MCF 10A (cell line): Measurements from ENCODE around the gene B3GNT7. TPM values are rescaled to one million over a fixed set of nuclear protein-coding genes. Genes with fewer than 3 reads are reported as not detected.

Experiments
- BruUV-seq: library from RNA; stranded (reverse); fragments of 400-500 nt; replicated peaks from 2 replicates; lab custom pipeline; 2021; lab: Mats Ljungman, UMichigan
- CTCF ChIA-PET: fragments of 300-600 bp; sonication (Branson Sonifier 250); formaldehyde crosslinking; extraction: SDS; loops from one replicate; lab custom pipeline; 2021; ENCODE audit warnings: antibody characterized with exemption, inconsistent platforms; lab: Yijun Ruan, JAX
- POLR2A ChIA-PET: fragments of 300-600, 350-650 bp; sonication (Branson Sonifier 250); formaldehyde crosslinking; extraction: SDS; loops from one replicate; lab custom pipeline; 2020; ENCODE audit warnings: antibody characterized with exemption, inconsistent platforms; lab: Yijun Ruan, JAX
- DNase-seq: peaks from one replicate; pipeline ENCODE4 v3.0.0-alpha.2; 2018; ENCODE audit not compliant: unreplicated experiment
- H3K27ac Mint-ChIP-seq: one replicate; pipeline ENCODE4 v1.8.0; 2022; ENCODE audit warnings: mild to moderate bottlenecking, low read depth, mixed read lengths; ENCODE audit not compliant: unreplicated experiment
- H3K27me3 Mint-ChIP-seq: one replicate; pipeline ENCODE4 v1.8.0; 2022; ENCODE audit warnings: mixed read lengths; ENCODE audit not compliant: insufficient read depth, unreplicated experiment
- H3K36me3 Mint-ChIP-seq: one replicate; pipeline ENCODE4 v1.8.0; 2022; ENCODE audit warnings: mild to moderate bottlenecking, moderate library complexity, mixed read lengths; ENCODE audit not compliant: insufficient read depth, unreplicated experiment
- H3K4me1 Mint-ChIP-seq: one replicate; pipeline ENCODE4 v1.8.0; 2022; ENCODE audit warnings: mixed read lengths; ENCODE audit not compliant: insufficient read depth, unreplicated experiment
- H3K4me3 Mint-ChIP-seq: one replicate; pipeline ENCODE4 v1.8.0; 2022; ENCODE audit warnings: mild to moderate bottlenecking, moderate library complexity, mixed read lengths; ENCODE audit not compliant: unreplicated experiment
- H3K9me3 Mint-ChIP-seq: one replicate; pipeline ENCODE4 v1.8.0; 2022; ENCODE audit warnings: mixed read lengths; ENCODE audit not compliant: unreplicated experiment
- CTCF ChIP-seq: fragments of 200-600 bp; IDR thresholded peaks from one replicate; pipeline ENCODE4 v1.8.0; 2022; ENCODE audit warnings: antibody characterized with exemption, mild to moderate bottlenecking; ENCODE audit not compliant: unreplicated experiment
- intact Hi-C: fragments of 100-400 bp; cut with micrococcal nuclease; formaldehyde crosslinking; loops from 2 replicates; pipeline ENCODE4 v1.14.1; 2022
- total RNA-seq: library from RNA; stranded (reverse); gene quantifications from 2 replicates; pipeline ENCODE4 v1.2.3, GENCODE V29; 2022

The B3GNT7 gene
- total RNA-seq, 1 experiment from 2014 or later: not detected

GRCh38 chr2:231378026-231378722, 17.3 kb upstream of the B3GNT7 start:
- Mint-ChIP-seq H3K27ac (peak overlapping the region; percentile 75), H3K4me3 (no peak overlapping the region), H3K9me3 (no peaks in the 10 kb centered on the region), H3K27me3 (no peaks in the 10 kb centered on the region), H3K36me3 (no peaks in the 10 kb centered on the region), H3K4me1 (peaks cover 12% of the 10 kb centered on the region)
- CTCF ChIA-PET: interaction anchor here (0.6 to 1.0 kb wide), 4 partner anchors 10 to 22 kb away, joined by 3 to 5 read pairs (median 4); no protein-coding TSS in a partner anchor
- no TSS peak for BruUV-seq
- POLR2A ChIA-PET: interaction anchor here (0.7 kb wide), 1 partner anchor 9 kb away, joined by 3 read pairs; no protein-coding TSS in a partner anchor
- DNase-seq: peak; percentile 34
- intact Hi-C loops: no loop called here
- no peak for TF ChIP-seq CTCF

- Mint-ChIP-seq H3K9me3 (no peaks in the 10 kb centered on the region), H3K27me3 (no peaks in the 10 kb centered on the region), H3K4me3 (no peak overlapping the region), H3K27ac (no peak overlapping the region), H3K36me3 (no peaks in the 10 kb centered on the region), H3K4me1 (peaks cover 6% of the 10 kb centered on the region)
- intact Hi-C loops: no loop called here
- ChIA-PET POLR2A (no interaction called here), CTCF (no interaction called here)
- no TSS peak for BruUV-seq
- TF ChIP-seq CTCF: no peak
- DNase-seq: no peak
Observed at GRCh38 chr2:231379266-231380215, 16.0 kb upstream of the B3GNT7 start.

- Mint-ChIP-seq H3K27me3 (no peaks in the 10 kb centered on the region), H3K36me3 (peaks cover 3% of the 10 kb centered on the region), H3K4me3 (no peak overlapping the region), H3K4me1 (peaks cover 6% of the 10 kb centered on the region), H3K27ac (no peak overlapping the region), H3K9me3 (peaks cover 4% of the 10 kb centered on the region)
- no peak for DNase-seq
- intact Hi-C loops: no loop called here
- ChIA-PET CTCF (no interaction called here), POLR2A (no interaction called here)
- BruUV-seq: no TSS peak
- TF ChIP-seq CTCF: no peak
Observed at GRCh38 chr2:231380307-231380706, 15.2 kb upstream of the B3GNT7 start.
